Measurements from ENCODE around the gene FAM83D. TPM values are rescaled to one million over a fixed set of nuclear protein-coding genes. Genes with fewer than 3 reads are reported as not detected.

Gene FAM83D
- total RNA-seq, 4 donors from 2014 or later: 0.93 to 3.2 (median 1.3) TPM

DNA sequence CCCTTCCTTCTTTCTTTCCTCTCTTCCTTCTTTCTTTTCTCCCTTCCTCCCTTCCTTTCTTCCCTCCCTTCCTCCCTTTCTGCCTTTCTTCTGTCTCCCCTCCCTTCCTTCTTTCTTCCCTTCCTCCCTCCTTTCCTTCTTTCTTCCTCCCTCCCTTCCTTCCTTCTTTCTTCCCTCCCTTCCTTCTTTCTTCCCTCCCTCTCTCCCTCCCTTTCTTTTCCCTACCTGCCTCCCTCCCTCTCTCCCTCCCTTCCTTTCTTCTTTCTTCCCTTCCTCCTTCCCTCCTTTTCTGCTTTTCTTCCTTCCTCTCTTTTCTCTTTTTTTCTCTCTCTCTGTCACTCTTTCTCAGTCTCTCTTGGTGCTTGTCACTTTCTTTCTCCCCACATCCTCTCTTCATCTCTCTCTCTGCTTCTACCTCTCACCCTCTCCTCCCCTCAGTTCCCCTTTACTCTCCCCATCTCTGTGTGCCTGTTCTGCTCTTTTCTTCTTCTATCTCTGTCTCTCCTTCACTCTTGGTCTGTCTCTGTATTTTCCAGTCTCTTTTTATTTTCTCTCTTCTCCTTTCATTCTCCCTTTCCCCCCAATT, 30.1 kb upstream of the FAM83D start:
- ATAC-seq (ENCODE audit: low FRiP score): no peak
- no peak for DNase-seq (ENCODE audit: low spot score)
- TF ChIP-seq, protein P1, sequence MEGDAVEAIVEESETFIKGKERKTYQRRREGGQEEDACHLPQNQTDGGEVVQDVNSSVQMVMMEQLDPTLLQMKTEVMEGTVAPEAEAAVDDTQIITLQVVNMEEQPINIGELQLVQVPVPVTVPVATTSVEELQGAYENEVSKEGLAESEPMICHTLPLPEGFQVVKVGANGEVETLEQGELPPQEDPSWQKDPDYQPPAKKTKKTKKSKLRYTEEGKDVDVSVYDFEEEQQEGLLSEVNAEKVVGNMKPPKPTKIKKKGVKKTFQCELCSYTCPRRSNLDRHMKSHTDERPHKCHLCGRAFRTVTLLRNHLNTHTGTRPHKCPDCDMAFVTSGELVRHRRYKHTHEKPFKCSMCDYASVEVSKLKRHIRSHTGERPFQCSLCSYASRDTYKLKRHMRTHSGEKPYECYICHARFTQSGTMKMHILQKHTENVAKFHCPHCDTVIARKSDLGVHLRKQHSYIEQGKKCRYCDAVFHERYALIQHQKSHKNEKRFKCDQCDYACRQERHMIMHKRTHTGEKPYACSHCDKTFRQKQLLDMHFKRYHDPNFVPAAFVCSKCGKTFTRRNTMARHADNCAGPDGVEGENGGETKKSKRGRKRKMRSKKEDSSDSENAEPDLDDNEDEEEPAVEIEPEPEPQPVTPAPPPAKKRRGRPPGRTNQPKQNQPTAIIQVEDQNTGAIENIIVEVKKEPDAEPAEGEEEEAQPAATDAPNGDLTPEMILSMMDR (IDR thresholded peaks at IDR 0.05): no peak

DNA sequence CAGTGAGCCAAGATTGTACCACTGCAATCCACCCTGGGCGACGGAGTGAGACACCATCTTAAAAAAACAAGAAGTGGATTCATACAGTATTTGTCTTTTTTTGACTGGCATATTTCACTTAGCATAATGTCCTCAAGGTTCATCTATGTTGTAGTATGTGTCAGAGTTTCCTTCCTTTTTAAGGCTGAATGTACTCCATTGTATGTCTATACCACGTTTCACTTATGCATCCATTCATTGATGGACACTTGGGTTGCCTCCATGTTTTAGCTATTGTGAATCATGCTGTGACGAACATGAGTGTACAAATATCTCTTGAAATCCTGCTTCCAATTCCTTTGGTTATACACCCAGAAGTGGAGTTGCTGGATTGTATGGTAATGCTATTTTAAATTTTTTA, 28.9 kb upstream of the FAM83D start:
- TF ChIP-seq, protein P1 (IDR thresholded peaks at IDR 0.05): no peak
- no peak for DNase-seq (ENCODE audit: low spot score)

DNA sequence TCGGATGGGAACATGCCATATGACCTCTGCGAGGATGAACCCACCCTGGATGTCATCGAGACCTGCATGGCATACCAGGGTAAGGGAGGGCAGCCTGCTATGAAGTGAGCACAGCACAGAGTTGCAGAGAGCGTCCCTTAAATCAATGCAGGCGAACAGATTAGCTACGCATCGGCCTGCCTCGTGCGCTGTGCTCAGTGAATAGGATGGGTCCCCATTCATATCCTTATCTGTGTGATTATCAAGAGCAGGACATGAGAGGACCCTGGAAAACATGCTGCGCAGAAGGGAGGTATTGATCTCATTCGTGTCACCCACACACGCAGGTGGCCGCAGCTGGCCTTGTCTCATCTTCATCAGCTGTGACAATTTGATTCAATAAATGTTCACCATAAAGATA, 25.6 kb upstream of the FAM83D start:
- DNase-seq (ENCODE audit: low spot score): no peak
- no peak for ATAC-seq (ENCODE audit: low FRiP score)
- TF ChIP-seq, protein P1 (IDR thresholded peaks at IDR 0.05): no peak

More for the DNA sequence above, 28.9 kb upstream of the FAM83D start:
- no peak for ATAC-seq (ENCODE audit: low FRiP score)

DNA sequence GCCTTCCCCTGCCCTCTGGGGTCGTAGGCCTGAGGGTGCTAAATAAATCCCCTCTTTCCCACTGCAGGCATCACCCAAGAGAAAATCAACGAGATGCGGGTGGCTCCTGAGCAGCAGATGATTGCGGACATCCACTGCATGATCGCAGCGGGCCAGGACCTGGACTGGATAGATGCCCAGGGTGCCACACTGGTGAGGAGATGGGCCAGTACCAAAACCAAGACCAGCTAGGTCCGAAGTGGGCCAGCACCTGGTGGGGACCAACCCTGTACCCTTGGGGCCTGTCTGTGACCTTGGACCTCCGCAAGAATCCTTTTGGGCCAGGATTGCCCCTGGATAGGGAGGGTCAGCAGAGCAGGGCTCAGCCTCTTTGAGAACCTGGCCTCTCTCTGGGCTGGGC, 23.6 kb upstream of the FAM83D start:
- TF ChIP-seq, protein P1 (IDR thresholded peaks at IDR 0.05): no peak
- no peak for ATAC-seq (ENCODE audit: low FRiP score)
- DNase-seq (ENCODE audit: low spot score): no peak

DNA sequence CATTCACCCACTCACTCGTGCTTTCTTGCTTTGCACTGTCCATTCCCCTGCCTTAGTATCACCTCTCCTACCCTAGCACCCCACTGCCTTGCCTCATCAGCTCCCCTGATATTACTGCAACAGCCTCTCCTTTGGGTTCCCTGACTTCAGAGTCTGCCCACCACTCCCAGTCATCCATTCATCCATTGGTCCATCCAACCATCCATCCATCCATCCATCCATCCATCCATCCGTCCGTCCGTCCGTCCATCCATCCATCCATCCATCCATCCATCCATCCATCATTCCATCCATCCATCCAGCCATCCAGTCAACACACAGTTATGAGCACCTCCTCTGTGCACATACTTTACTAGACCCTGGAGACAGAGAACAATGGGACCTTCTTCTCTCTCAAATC, 22.9 kb upstream of the FAM83D start:
- no peak for ATAC-seq (ENCODE audit: low FRiP score)
- DNase-seq (ENCODE audit: low spot score): no peak
- TF ChIP-seq, protein P1 (IDR thresholded peaks at IDR 0.05): no peak

DNA sequence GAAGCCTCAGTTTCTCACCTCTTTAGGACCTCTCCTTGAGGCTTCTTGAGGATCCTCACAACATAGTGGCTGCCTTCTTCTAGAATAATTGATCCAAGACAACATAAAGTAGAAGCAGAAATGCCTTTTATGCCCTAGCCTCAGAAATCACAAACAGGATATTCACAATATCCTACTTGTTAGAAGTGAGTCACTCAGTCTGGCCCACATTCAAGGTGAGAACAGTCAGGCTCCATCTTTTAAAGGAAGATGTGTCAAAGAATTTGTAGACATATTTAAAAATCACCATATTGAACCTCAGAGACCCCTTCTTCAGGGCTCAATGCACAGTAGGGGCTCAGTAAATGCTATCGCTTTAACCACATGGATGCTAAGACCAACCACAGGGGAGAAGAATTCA, 20.8 kb upstream of the FAM83D start:
- DNase-seq (ENCODE audit: low spot score) (no peak), ATAC-seq (ENCODE audit: low FRiP score) (no peak)
- TF ChIP-seq, protein P1 (IDR thresholded peaks at IDR 0.05): no peak

DNA sequence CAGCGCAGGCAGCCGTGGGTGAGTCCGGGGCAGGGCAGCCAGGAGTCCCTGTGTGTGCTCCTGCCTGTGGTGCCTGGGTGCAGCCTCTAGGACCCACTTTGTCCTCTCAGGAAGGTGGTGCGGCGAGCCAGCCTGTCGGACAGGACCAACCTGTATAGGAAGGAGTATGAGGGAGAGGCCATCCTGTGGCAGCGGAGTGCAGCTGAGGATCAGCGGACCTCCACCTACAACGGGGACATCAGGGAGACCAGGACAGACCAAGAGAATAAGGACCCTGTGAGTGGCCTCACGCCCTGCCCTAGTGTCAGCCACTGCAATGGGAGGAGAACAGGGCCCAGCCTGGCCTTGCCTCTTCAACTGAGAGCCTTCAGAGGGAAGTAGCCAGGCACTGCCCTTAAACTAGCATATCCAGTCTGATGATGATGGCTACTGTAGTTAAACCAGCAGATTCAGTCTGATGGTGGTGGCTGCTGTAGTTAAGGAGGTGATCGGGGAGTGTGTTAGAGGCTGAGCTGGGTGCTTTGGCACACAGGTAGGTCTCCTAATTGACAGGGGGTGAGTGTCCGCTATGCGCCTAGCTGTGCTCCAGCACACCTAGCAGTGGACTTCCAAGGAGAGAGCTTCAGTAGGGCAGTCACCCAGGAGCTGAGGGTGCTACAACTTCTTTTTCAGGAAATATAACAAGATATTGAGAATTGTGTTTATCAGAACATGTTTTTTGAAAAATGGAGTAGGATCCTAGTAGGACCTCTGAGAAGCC, 18.1 kb upstream of the FAM83D start:
- no peak for DNase-seq (ENCODE audit: low spot score)

More for the DNA sequence above, 18.1 kb upstream of the FAM83D start:
- no peak for ATAC-seq (ENCODE audit: low FRiP score)
- TF ChIP-seq, protein P1 (IDR thresholded peaks at IDR 0.05): no peak
